AG04449 (cell line): ENCODE measurements around the gene MS4A15.

ENCODE experiments used
- CTCF ChIA-PET: fragments of 350-600 bp; formaldehyde crosslinking; extraction: SDS; loops from one replicate; lab custom pipeline; 2021; ENCODE audit warnings: antibody characterized with exemption; lab: Yijun Ruan, JAX
- POLR2A ChIA-PET: fragments of 400-600, 350-600 bp; formaldehyde crosslinking; extraction: SDS; loops from one replicate; lab custom pipeline; 2020; ENCODE audit warnings: antibody characterized with exemption, inconsistent platforms; lab: Yijun Ruan, JAX
- DNase-seq: peaks from one replicate; pipeline ENCODE4 v3.0.0-alpha.2; 2010; ENCODE audit warnings: low read depth, low spot score
- H3K4me3 ChIP-seq: 2 replicates; pipeline ENCODE4 v1.5.1; 2011; ENCODE audit warnings: low read depth, mild to moderate bottlenecking, control low read depth, low read length
- CTCF ChIP-seq: IDR thresholded peaks from one replicate; pipeline ENCODE4 v1.5.1; 2011; ENCODE audit warnings: mild to moderate bottlenecking, moderate library complexity, low read length, control low read depth, inconsistent platforms; ENCODE audit not compliant: insufficient read depth; ENCODE audit errors: missing control alignments

The MS4A15 gene

GRCh38 chr11:60734279-60734678 lies 22.4 kb upstream of the MS4A15 start:
- TF ChIP-seq CTCF = no peak
- no peak overlapping the region for H3K4me3 ChIP-seq
- ChIA-PET CTCF (no interaction called here), POLR2A (no interaction called here)
- no peak for DNase-seq

GRCh38 chr11:60739114-60739513 lies 17.6 kb upstream of the MS4A15 start:
- no peak for DNase-seq
- no peak for TF ChIP-seq CTCF
- ChIA-PET POLR2A (no interaction called here), CTCF (no interaction called here)
- H3K4me3 ChIP-seq = no peak overlapping the region

- no peak for DNase-seq
- ChIA-PET POLR2A (no interaction called here), CTCF (no interaction called here)
- no peak overlapping the region for H3K4me3 ChIP-seq
- TF ChIP-seq CTCF = no peak
These were observed 16.1 kb upstream of the MS4A15 start for GRCh38 chr11:60740573-60740972.

GRCh38 chr11:60741421-60741820 lies 15.2 kb upstream of the MS4A15 start:
- CTCF ChIA-PET = no interaction called here
- no peak for DNase-seq
- no peak for TF ChIP-seq CTCF
- H3K4me3 ChIP-seq = no peak overlapping the region
- POLR2A ChIA-PET = no interaction called here

- H3K4me3 ChIP-seq = no peak overlapping the region
- TF ChIP-seq CTCF = no peak
- POLR2A ChIA-PET = no interaction called here
- CTCF ChIA-PET = no interaction called here
- DNase-seq = no peak
These were observed 13.6 kb upstream of the MS4A15 start for GRCh38 chr11:60743058-60743457.

- no peak overlapping the region for H3K4me3 ChIP-seq
- TF ChIP-seq CTCF = no peak
- no peak for DNase-seq
- CTCF ChIA-PET = no interaction called here
- POLR2A ChIA-PET = no interaction called here
These were observed 12.6 kb upstream of the MS4A15 start for GRCh38 chr11:60744114-60744513.

- no peak overlapping the region for H3K4me3 ChIP-seq
- DNase-seq = no peak
- no peak for TF ChIP-seq CTCF
- CTCF ChIA-PET = no interaction called here
- POLR2A ChIA-PET = no interaction called here
These were observed 9.3 kb upstream of the MS4A15 start for GRCh38 chr11:60747359-60747873.
